ENCODE results near the gene KLF13.

KLF13 gene

DNA sequence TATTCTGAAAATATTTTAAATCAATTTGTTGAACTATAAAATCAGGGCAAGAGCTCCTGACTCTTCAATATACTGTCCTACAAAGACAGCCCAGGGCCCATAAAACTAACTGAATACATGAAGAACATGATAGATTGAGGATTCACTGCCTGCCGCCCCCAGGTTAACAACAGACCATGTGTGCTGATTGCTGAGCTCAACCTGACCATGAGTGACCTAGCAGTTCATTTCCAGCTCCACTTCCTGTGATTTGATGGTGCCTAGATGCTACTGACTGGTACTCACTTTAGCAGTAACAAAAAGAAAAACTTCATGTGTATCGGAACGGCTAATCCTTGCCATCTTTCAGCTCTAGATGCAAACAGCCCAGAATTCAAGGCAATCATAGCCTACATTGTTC, 9.6 kb upstream of the KLF13 start:
- DNase-seq = no peak

DNA sequence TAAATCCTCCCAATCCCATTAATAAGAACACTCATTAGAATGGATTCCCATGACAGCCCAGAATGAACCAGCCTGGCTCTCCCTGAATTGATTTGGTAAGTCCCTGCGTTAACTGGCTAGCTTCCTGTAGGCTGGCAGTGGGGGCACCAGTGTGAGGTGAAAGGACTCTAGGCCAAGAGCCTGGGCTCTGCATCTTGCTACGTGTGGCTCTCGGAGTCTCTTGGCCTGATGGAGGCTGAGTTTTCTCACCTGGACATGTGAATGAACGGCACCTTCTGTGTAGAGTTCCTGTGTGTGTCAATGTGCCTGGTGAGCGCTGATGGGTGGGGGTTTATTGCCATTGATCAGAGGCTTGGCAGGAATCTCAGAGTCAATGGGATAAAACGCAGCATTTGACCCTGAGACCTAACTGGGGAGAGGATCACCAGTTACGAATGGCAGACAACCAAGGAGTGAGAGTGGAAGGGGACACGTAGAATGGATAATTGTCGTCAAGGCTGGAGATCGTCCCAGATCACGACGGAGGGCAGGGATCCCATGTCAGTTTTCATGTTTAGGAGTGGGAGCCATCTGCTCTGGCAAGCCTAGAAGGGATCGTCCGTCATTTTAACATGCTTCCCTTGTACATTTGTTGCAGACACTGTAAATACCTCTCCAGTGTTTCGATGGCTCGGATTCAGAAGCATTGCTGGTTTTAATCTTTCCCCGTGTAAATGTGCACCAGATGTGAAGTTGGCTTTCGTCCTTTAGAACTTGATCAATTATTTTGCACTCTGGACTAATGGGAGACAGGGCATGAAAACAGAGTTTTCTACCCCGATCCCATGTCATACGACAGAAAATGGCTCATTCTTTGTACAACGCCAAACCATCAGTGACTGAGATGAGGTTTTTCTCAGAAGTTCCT, 9.0 kb upstream of the KLF13 start:
- DNase-seq = no peak

DNA sequence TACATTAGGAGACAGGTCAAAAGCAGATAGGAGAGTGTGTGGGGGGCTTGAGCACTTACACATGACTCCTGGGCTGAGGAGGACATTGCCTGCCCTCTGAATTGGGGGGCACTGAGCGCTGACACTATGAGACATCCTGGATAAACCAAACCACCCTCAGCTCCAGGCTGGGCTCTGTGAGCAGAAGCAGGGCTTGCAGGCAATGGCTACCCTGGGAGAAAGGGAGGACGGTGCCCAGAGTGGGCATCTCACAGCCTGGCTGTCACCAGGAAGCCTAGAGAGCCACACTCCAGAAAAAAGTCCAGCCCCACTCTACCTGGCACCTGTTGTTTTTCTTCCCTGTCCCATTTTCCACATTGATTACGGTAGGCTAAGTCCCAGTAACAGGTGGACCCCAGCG, 8.2 kb upstream of the KLF13 start:
- DNase-seq = no peak

DNA sequence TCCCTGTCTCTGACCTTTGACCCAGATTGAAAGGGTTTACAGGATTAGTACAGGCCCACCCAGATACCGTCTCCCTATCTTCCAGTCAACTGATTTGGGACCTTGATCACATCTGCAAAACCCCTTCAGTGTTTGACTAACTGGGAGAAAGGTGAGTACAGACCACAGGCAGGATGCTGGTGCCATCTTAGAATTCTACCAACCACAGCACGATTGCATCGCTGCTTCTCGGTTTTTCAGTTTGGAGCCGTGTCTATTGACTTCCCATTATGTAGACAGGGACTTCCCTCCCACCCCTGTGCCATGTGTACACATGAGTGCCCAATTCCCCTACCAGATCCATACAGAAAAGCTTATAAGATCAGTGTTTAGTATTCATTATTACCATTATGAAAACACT, 6.6 kb upstream of the KLF13 start:
- DNase-seq = no peak

DNA sequence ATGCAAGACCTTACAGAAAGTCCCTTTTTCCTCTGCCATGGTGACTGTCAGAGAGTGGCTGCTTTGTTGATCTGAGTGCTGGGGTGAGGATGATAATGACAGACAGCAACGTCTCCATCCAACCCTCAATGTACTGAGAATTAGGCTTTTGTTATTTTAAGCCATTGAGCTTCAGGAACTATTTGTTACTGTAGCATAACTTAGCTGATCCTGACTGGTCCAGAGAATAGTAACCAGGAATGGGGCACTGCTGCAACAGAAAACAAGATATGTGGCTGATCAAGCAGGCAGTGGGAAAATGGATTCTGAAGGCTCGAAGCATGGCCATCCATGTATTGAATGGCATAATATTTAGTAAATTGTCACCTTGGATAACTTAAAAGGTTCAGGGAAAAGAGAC, 5.2 kb upstream of the KLF13 start:
- no peak for DNase-seq

DNA sequence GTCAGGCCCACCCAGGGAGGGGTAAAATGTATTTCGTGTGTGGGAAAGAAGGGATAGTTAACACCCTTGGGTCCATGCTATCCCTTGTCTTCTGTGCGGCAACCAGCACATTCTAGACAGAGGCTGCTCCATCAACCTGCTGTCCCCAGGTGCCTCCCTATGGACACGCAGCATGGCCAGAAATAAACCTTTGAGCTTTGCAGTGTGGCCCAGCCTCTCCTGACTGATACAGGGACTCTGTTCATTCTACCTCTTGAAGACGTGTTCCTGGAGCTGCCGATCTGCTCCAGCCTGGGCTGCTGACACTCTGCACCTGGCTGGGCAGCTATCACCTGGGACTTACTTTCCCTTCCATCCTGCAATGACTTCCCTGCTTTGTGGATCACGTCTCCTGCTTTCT, 4.1 kb upstream of the KLF13 start:
- DNase-seq = no peak

DNA sequence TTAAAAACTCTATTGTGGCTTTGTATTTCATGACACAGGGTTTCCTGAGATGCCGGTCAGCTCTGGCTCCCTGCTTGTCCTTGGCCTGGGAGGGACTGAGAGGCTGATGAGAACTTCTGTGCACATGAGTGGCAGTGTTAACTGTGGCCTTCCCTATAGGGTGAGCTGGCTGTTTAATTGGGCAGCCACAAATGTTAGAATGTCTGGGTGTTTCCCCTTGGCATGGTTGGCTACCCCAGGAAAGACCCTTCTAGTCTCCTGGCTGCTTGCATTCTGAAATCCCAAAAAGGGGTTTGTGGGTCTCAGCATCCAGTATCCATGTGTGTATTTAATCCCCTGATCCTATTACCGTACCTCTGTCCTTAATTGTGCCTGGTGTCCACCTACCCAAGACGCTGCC, 3.0 kb upstream of the KLF13 start:
- no peak for DNase-seq

DNA sequence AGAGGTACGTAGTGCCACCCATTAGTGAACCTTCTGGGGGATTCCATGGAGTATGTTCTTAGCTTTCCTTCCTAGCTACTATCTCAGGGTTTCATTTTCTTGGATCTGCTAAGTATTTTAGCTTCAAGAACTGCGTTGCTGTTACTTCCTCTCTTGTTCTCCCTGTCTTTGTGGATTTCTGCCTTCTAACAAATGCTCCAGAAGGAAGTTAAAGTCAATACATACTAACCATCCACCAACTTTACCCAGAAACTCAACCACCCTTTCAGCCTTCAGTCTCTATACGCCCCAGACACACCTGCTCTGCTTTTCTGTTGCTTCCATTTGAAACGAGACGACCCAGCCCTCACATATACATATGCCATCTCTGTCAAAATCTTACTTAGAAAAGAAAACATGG, 2.4 kb upstream of the KLF13 start:
- DNase-seq = no peak

DNA sequence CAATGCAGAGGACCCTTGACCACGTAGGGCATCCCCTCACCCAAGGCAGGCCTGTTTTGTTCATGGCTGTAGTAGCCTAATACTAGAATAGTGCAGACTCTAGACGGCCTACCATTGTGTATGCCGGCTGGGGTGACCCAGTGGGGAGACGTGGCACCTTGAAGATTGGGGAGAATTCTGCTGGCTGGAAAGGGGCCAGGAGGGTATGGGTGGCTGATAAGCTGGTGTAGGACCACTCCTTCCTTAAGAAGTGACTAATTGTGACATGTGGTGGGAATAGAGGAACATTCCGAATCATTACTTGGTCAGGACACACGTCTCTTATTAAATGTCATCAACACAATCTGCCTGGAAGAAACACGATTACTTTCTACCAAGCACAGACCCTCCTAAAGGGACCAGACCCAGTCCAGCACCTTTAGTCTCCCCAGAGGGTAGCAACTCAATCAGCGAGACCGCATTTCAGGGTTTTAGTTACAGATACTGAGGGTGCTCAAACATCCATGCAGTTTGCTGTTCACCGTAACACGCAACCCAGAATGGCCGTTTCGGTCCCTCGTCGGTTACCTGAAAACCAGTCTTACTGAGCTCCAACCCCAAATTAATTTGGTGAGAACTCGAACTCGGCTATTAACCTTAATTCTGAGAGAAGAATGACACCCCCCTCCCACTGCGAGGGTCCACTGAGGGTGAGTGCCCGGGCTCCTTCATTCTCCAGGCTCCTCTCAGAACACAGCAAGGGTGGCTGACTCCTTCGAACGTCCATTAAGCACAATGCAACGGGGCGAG, 1.6 kb upstream of the KLF13 start:
- DNase-seq = no peak

DNA sequence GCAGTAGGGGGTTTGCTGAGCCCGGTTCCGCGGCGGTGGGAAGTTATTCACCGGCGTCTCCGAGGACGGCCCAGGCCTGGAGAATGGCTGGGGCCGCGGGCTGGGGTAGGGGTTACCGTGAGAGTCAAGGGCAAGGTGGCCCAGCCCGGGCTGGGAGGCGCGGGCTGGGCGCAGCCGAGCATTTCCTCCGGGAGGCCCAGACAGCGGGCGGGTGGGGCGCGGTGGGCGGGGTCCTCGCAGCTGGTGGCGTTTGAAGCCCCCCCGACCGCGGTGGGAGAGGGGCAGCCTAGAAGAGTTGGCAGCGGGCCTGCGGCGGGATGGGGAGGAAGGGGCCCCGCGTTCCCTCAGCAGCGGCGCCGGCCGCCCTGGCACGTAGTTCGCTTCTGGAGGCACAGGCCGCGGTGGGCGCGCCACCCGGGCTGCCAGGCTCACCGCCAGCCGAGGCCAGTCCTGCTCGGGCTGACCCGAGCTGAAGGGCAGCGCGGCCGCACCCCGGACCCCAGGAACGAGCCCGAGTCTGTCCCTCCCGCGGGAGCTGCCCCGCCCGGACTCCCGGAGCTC, 960 bp upstream of the KLF13 start:
- peak; percentile 54 for DNase-seq

DNA sequence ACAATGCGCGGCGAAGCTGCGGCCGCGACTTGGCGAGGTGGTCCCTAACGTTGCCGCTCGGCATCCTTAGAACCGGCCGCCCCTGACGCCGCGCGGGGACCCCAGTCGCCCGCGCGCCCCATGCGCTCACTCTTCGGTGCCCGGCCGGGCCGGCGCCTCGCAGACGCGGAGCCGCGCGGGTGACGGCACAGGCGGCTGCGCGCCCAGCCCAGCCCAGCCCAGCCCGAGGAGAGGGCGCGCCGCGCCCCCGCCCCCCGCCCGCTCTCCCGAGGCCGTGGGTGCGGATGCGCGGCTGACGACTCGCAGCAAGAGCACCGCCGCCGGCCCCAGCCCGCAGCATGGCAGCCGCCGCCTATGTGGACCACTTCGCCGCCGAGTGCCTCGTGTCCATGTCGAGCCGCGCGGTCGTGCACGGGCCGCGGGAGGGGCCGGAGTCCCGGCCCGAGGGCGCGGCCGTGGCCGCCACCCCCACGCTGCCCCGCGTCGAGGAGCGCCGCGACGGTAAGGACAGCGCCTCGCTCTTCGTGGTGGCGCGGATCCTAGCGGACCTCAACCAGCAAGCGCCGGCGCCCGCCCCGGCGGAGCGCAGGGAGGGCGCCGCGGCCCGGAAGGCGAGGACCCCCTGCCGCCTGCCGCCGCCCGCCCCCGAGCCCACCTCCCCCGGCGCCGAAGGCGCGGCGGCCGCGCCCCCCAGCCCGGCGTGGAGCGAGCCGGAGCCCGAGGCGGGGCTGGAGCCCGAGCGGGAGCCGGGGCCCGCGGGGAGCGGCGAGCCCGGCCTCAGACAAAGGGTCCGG, 437 bp downstream of the KLF13 start:
- peak; percentile 73 for DNase-seq

DNA sequence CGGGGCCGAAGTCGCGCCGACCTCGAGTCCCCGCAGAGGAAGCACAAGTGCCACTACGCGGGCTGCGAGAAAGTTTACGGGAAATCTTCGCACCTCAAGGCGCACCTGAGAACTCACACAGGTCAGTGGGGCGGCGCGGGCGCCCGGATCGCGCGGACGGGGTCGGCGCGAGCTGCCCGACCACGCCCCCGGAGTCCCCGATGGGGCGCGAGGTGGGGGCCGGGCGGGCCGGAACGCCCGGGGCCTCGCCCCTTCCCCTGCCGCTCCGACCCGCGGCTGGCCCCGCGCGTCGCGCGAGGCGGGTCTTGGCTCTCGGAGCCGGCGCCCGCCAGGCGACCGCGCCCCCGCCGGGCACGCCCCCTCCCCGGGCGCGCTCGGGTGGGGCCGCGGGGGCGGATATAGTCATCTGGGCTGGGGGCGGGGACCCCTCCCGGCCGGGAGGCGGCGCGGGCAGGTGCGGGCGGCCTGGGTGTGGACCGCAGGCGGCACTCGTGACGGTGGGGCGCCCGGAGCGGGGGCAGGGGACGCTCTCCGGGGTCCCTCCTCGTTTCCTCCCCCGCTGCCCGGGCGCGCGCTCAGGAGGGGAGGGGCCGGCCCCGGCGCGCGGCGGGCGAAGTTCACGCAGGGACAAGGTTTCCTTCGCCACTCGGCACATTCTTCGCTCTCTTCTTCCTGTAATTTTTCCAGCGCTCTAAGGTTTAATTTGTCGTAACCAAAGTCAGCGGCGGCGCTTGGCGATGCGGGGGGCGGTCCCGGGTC, 1.2 kb downstream of the KLF13 start:
- peak; percentile 64 for DNase-seq

DNA sequence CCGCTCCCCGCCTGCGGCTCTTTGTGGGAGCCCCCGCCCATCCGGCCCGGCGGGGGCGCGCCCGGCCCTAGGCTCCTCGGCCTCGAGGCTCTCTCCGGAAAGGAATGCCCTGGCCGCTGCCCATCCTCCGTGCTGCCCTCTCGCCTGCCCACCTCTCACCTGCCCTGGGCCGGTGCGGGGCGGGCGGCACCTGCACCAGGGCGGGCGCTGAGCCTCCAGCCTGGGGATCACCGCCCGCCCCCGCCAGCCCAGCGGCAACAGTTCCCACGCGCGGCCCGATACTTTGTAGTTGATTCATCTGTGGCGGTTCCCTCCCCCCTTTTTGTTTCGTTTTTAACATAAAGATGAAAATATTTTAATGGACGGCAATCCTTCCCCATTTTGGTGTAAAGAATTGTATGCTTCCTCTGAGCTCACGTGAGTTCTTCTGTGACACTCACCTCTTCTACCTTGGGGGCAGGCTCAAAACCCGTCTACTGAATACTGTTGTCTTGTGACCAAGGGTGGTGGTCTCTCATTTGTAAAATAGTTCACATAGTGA, 1.9 kb downstream of the KLF13 start:
- peak; percentile 58 for DNase-seq

DNA sequence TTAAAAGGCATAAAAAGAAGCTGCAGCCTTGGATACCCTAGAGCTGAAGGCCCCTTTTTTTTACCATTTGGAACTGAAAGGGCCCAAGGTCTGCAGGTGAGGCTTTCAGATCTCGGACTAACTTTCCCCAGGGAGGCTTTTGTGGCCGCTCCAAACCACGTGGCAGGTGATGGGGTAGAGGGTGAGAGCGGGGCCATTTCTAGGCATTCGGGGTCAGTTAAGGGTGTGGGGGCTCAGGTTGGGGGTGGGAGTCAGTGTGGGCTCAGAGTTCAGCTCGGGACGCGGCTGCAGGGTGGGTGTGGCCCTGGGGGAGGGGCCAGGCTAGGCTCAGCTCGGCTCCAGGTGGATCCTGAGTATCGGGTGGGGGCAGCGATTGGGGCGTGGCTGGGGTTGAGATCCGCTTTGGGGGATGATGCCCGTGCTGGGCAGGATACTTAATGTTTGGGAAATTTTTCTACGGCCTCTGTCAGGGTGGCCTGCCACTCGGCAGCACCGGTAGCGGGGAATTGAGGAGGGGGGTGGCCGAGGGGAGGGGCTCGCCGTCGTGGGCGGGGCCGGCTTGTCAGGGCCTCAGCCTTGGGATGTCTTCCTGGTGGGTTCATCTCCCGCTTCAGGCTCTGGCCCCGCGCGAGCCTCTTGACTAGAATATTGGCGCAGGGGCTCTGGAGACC, 2.5 kb downstream of the KLF13 start:
- peak; percentile 27 for DNase-seq

DNA sequence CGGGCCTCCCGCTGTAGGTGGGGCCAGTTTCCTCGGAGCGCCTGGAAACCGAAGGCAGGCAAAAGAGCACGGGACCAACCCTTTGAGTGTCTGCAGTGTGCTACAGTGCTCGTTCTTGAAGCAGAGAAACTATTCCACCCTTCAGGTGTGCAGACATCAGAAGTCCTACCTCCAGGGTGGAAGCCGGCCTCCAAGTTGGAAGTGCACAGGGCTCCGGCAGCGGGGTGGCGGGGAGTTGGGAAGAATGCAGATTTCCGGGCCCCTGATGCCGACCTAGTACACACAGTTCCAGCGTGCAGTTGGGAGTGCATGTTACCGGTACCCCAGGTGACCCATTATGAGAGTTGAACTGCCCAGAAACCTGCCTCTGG, 3.0 kb downstream of the KLF13 start:
- no peak for DNase-seq

DNA sequence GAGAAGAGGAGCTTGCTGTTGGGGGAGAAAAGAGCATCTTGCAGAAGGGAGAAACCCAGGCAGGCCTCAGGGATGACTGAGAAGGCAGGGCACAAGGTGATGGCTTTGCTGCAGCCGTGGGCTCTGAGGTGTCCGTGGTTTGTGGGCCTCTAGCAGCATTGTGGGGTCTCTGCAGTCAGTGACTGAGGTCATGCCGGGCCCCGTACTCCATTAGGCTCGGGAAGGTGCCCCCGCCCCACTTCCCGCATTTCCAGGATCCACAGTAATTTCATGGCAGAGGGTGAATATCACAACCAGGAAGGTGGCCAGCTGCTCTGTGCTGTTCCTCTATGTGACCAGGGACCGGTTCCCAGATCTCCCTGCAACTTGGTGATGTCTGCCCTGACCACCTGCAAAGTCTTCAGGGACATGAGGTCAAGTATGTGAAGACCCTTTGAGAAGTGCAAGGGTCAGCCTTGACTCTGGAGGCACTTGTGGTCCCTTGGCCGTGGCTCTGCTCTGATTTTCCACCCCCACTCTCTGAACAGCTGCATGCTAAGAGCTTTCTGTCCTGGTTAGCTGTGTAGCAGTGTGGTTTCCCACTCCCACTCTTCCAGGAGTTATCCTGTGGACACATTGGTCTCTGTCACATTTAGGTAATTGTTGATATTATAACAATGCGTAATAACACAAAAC, 3.6 kb downstream of the KLF13 start:
- DNase-seq = no peak

DNA sequence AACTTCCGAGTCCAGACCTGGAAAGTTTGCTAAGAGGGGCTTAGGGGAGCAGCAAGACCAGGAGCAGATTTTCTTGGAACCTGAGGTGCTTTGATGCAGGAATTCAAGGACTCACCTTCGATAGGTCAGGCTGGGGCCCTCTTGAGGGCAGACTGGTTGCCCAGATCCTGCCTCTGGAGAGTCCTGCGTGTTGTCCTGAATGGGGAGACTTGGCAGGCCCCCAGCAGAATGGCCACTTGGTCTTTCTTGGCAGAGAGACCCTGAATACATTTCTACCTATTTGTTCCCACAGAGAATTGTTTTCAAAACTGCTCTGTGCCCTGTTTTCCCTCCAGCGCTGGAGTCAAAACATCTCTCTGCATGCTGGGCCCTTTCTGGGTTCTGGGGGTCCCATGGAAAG, 4.2 kb downstream of the KLF13 start:
- no peak for DNase-seq

DNA sequence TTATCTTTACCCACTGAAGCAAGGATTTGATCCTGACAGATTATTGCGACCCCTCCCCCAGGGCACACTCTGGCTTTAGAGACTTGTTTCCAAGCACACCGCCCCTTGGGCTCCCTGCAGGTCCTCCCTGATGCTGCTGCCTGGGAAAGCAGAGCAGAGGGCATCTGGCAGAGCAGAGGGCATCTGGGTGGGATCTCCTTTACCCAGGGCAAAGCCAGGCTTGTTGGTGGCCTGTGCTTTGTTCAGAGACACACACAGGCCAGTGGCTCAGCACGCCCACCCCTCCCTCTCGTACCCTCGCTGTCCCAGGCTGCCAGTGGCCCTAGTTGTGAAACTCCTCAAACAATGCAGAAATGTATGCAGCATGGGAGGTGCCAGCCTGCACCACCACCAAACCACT, 4.8 kb downstream of the KLF13 start:
- no peak for DNase-seq

DNA sequence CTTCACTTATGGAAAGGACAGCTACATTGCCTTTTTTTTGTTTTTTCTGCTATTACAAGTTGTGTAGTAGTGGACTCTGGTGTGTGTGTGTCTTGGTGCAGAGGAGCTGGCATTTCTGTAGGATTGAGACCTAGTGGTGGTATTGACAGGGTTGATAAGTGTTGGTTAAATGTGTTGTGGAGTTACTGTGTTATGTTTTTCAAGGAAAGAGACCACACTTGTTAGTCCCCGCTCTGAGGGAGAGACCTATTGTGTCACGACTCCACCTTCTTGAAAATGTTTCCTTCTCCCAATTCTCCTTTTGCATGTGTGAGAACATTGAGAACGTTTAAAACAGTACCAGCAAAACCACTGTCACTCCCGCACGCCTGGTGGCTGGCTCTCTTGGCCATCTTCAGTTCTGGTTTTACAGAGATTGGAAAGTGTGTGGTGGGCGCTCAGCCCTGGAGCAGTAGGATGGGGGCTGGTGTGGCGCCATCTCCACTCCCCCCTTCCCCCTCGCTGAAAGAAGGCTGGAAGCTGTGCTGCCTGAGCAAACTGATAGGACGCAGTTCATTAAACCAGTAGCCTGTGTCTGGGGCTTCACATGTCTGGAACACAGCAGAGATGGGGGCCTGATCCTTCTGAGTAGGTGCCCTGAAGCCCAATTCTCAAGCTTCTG, 5.5 kb downstream of the KLF13 start:
- DNase-seq = no peak

DNA sequence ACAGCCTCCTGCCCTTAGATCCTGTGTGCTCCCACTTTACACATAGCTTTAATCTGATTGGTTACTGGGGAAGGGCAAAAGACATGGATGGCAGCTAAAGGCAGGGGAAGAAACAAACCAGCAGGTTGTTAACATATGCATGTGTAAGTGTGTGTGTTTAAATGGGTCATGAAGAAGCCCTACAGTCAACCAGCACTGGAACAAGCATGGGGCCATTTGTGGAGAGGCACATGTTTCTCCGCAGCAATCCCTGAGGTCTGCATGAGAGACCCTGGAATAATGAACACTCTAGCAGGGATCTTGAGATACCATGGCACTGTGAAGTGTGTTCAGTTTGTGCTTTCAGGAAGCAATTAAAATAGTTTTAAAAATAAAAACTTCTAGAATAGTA, 6.0 kb downstream of the KLF13 start:
- DNase-seq = no peak
